Esophagus (tissue), 2 donors: Measurements from ENCODE around the gene MOBP. TPM values are rescaled to one million over a fixed set of nuclear protein-coding genes. Genes with fewer than 3 reads are reported as not detected.

ENCODE experiments used
- H3K27ac ChIP-seq, 2 donors: one replicate each; pipeline ENCODE4 v1.5.1; 2013; ENCODE audit warnings: low read depth in 2 of 2, mild to moderate bottlenecking in 2 of 2, inconsistent platforms in 1 of 2, low read length in 1 of 2, moderate library complexity in 1 of 2
- H3K27me3 ChIP-seq, 2 donors: one replicate each; pipeline ENCODE4 v1.6.1; 2013; ENCODE audit warnings: low read length in 2 of 2, control low read depth in 1 of 2, mild to moderate bottlenecking in 1 of 2; ENCODE audit not compliant: insufficient read depth in 2 of 2, control insufficient read depth in 1 of 2
- H3K36me3 ChIP-seq, 2 donors: one replicate each; pipeline ENCODE4 v1.6.1; 2013; ENCODE audit warnings: low read length in 1 of 2; ENCODE audit not compliant: control insufficient read depth in 2 of 2, insufficient read depth in 2 of 2
- H3K4me1 ChIP-seq, 2 donors: one replicate each; pipeline ENCODE4 v1.6.1; 2013; ENCODE audit warnings: low read length in 1 of 2; ENCODE audit not compliant: control insufficient read depth in 2 of 2, insufficient read depth in 2 of 2
- H3K4me3 ChIP-seq, 2 donors: one replicate each; pipeline ENCODE4 v1.5.1; 2013; ENCODE audit warnings: low read length in 2 of 2, mild to moderate bottlenecking in 2 of 2, low read depth in 1 of 2, moderate library complexity in 1 of 2
- H3K9me3 ChIP-seq, 2 donors: one replicate each; pipeline ENCODE4 v1.6.1; 2013; ENCODE audit warnings: mild to moderate bottlenecking in 2 of 2, low read depth in 1 of 2, low read length in 1 of 2, moderate library complexity in 1 of 2; ENCODE audit not compliant: control insufficient read depth in 2 of 2, insufficient read depth in 1 of 2
- WGBS, 2 donors: extraction: QIAGEN DNeasy Blood & Tissue Kit; methylation state at CpG; one replicate each; pipeline ENCODE4 v1.1.7; 2013; 5-methylcytosine and 5-hydroxymethylcytosine counted together
- polyA plus RNA-seq, 2 donors: library from polyadenylated mRNA; stranded (reverse); fragments of 200-250 nt; gene quantifications; one replicate each; pipeline ENCODE4 v1.2.3, GENCODE V29; 2013
- donor health status: healthy with polysubstance abuse.
- donor health status: Bipolar disorder and iron deficiency.

The MOBP gene
- polyA plus RNA-seq, 2 donors: not detected

DNA sequence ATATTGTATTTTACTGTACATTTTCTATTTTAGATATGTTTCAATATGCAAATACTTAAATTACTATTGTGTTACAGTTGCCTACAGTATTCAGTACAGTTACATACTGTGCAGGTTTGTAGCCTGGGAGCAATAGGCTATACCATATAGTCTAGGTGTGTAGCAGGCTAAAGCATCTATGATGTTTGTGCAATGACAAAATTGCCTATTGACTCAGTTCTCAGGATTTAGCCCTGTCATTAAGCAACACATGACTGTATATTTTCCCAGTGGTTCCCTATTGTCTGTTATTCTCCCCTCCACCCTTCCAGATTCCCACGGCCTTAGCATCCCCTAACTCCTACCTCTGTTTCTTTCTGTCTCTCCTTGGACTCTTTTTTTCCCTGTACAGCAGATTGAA is 10.7 kb downstream of the MOBP start:
- no peaks in the 10 kb centered on the region for H3K27me3 ChIP-seq
- H3K36me3 ChIP-seq: no peaks in the 10 kb centered on the region
- no peak overlapping the region for H3K4me3 ChIP-seq
- 93 to 96% methylated on average over 1 of the region's 1 CpG for WGBS, 2 donors
- H3K27ac ChIP-seq: no peak overlapping the region
- no peaks in the 10 kb centered on the region for H3K9me3 ChIP-seq
- H3K4me1 ChIP-seq: no peaks in the 10 kb centered on the region

DNA sequence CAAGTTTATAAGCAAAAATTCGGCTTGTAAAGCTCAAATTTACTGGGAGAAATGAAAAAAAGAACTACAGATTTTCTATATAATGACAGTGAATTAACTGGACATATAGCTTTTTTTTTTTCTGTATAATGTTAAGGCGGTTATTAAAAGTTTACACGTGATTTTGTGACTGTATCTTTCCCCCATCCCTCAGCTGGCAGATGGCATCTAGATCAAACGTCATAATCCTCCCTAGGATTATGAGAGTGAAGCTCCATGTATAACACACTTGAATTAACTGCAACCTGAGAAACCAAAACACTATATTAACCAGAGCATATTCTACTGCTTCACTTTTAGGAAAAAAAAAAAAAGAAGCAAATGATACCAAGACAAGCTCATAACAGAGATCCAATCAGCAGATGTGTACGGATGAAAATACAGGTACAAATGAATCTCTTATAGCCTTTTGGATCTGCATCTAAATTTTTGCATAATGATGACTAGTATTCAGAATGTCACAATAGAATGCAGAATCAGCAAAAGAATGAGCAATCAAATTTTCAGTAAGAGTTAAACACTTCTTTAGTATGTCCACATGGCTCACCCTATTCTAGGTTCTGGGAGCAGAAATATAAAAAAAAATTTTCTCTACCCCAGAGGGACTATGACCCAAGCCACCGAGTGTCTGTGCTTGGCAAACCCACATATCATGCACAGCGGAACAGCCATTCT is 12.4 kb downstream of the MOBP start:
- no peaks in the 10 kb centered on the region for H3K27me3 ChIP-seq
- no peak overlapping the region for H3K4me3 ChIP-seq
- 63 to 65% methylated on average over 7 of the region's 7 CpGs for WGBS, 2 donors
- no peaks in the 10 kb centered on the region for H3K4me1 ChIP-seq
- no peak overlapping the region for H3K27ac ChIP-seq
- no peaks in the 10 kb centered on the region for H3K9me3 ChIP-seq
- H3K36me3 ChIP-seq: no peaks in the 10 kb centered on the region

DNA sequence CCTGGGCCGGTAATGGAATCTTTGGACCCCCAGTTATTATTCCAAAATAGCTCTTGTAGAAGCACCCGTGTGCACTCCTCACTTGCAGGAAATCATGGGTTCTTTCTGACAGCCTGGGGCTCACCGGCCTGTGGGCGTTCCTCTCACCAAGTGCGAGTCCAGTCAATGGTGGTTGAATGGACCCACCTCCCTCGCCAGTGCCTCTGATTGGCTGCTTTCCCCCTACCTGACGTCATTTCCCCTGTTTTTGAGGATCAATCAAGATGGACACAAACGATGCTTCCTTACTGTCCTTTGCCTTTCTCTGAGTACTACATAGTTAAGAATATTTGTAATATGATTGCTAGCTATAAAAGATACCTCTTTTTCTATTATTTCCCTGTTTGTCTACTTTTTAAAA is 18.1 kb downstream of the MOBP start:
- Histone ChIP-seq H3K27ac (no peak overlapping the region), H3K9me3 (no peaks in the 10 kb centered on the region), H3K4me1 (no peaks in the 10 kb centered on the region), H3K4me3 (no peak overlapping the region), H3K27me3 (no peaks in the 10 kb centered on the region), H3K36me3 (no peaks in the 10 kb centered on the region)
- WGBS, 2 donors: 82 to 90% methylated on average over 8 of the region's 8 CpGs

DNA sequence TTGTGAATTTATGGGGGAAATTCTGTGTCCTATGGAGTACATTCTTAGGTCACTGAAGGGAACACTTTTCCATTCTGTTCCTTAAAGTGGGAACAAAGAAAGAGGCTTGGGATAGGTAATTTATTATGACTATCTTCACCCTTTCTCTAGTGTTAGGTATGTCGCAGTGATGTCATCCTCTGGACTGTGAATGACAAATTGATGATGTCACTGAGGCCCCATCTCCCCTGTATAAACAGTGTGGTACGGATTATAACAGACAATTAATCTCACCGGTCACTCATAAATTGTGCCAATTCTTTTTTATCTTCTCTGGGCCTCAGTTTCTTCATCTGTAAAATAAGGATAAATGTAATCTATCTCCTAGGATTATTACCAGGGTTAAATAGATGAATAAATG is 23.5 kb downstream of the MOBP start:
- 77 to 82% methylated on average over 3 of the region's 3 CpGs for WGBS, 2 donors
- Histone ChIP-seq H3K36me3 (no peaks in the 10 kb centered on the region), H3K4me1 (no peaks in the 10 kb centered on the region), H3K27ac (no peak overlapping the region), H3K27me3 (no peaks in the 10 kb centered on the region), H3K4me3 (no peak overlapping the region), H3K9me3 (no peaks in the 10 kb centered on the region)

DNA sequence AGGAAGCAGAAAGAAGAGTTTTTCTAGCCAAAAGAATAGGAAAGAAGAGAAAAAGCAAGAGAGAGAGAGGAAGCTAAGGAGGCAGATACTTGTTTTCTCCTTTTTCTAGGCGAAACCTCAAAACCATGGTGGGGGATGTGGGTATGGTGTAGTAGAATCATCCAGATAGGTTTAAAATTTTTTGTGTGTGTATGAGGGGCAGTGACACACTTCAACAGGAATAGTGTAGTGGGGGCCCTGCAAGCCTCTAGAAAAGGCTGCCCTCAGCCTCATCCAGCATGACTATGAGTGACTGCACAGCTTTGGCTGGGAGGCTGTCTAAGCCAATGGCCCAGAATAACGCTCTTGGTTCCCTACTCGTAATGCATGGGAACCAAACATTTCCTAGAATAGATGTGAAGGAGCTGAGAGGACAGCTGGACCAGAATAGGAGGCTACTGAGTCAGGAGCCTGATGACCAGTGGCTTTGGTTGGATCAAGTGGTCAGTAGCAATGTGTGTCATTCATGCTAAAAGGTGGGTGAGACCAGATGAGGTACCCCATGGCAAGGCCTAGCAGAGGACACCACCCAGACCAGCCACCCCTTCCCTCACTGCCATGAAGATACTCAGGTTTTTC is 24.4 kb downstream of the MOBP start:
- no peaks in the 10 kb centered on the region for H3K36me3 ChIP-seq
- H3K27me3 ChIP-seq: no peaks in the 10 kb centered on the region
- H3K4me3 ChIP-seq: no peak overlapping the region
- WGBS, 2 donors: 77 to 91% methylated on average over 3 of the region's 3 CpGs
- H3K4me1 ChIP-seq: no peaks in the 10 kb centered on the region
- H3K27ac ChIP-seq: no peak overlapping the region
- H3K9me3 ChIP-seq: no peaks in the 10 kb centered on the region

DNA sequence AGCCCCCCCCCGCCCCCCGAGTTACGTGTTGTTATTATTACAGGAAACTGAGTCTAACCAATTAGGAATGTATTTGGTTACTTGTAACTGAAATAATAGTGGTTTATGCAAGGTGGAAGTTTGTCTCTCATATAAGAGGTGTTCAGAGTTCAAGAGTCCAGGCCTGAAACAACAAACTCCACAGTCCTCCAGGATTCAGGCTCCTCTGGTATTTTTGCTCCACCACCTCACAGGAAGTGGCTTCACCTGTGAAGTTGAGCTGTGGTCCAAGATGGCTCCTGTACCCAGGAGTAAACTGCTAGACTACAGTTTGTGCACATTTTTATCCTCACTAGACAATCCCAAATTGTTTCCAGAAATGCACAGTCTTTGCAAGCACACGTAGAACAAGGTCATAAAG is 27.3 kb downstream of the MOBP start:
- H3K27ac ChIP-seq: no peak overlapping the region
- H3K9me3 ChIP-seq: no peaks in the 10 kb centered on the region
- no peak overlapping the region for H3K4me3 ChIP-seq
- 63 to 74% methylated on average over 4 of the region's 4 CpGs for WGBS, 2 donors
- H3K4me1 ChIP-seq: no peaks in the 10 kb centered on the region
- H3K27me3 ChIP-seq: no peaks in the 10 kb centered on the region
- no peaks in the 10 kb centered on the region for H3K36me3 ChIP-seq

DNA sequence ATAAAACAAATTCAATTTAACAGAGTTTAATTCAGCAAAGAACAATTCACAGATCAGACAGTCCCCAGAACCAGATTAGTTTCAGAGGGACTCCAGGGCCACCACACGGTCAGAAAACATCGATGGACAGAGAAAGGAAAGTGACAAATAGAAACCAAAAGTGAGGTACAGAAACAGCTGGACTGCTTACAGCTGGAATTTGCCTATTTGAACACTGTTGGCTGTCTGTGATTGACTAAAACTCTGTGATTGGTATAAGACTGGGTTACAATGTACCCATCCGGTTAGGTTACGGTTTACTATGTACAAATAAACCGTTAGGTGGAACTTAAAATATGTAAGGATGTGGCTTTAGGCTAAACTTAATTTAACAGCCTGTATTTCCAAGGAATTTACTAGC is 30.3 kb downstream of the MOBP start:
- Histone ChIP-seq H3K27ac (no peak overlapping the region), H3K4me1 (no peaks in the 10 kb centered on the region), H3K4me3 (no peak overlapping the region), H3K27me3 (no peaks in the 10 kb centered on the region), H3K9me3 (no peaks in the 10 kb centered on the region), H3K36me3 (no peaks in the 10 kb centered on the region)
- 75 to 84% methylated on average over 5 of the region's 5 CpGs for WGBS, 2 donors

DNA sequence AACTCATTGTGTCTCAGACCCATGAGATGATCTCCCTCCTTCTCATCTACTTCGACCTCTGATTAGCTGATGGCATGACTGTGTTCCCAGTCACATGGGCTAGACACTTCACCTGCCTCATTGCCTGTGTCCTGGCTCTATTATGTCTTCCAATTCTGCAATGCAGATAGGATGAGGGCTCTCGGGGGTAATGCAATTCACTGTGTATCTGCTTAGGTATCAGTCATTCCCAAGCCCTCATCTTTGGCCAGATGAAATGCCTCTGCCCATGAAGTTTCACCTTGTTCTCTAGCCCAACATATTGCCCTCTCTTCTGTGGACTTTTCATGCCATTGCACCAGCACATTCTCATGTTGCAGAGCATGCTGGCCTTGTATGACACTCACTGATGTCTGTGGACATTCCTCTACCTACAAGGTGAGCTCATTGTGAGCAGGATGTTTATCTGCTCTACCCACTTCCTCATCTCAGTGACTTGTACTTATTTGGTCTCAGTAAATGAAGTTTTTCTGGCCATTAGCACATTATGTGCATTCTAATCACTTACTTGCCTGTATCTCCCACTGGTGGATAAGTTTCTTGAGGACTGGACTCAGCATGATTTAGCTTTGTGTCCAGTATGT is 32.3 kb downstream of the MOBP start:
- no peaks in the 10 kb centered on the region for H3K4me1 ChIP-seq
- H3K27me3 ChIP-seq: no peaks in the 10 kb centered on the region
- H3K36me3 ChIP-seq: no peaks in the 10 kb centered on the region
- H3K4me3 ChIP-seq: no peak overlapping the region
- H3K27ac ChIP-seq: no peak overlapping the region
- 54 to 66% methylated on average over 2 of the region's 2 CpGs for WGBS, 2 donors
- H3K9me3 ChIP-seq: no peaks in the 10 kb centered on the region

DNA sequence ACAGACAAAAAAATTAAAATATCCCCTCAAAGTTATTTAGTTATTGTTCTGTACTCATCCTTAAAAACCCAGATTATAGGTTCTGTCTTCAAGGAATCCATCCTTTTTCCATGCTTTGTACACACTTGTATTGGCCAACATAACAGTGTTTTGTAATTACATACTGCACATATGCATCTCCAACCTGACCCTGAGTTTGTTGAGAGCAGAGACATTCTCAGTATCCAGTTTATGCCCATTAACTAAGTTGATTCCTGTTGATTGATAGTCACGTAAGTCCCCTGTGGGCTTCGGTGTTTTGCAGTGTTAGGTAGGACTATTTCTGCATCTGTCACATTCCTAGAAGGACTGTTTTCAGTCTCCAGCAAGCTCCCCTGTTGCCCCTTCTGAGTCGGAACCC is 33.6 kb downstream of the MOBP start:
- no peaks in the 10 kb centered on the region for H3K36me3 ChIP-seq
- no peak overlapping the region for H3K27ac ChIP-seq
- no peaks in the 10 kb centered on the region for H3K27me3 ChIP-seq
- no peaks in the 10 kb centered on the region for H3K4me1 ChIP-seq
- H3K4me3 ChIP-seq: no peak overlapping the region
- peaks cover 0 to 2% of the 10 kb centered on the region in 2 donors for H3K9me3 ChIP-seq
- 65 to 72% methylated on average over 3 of the region's 3 CpGs for WGBS, 2 donors
